HEK293 (cell line): ENCODE measurements around the gene NR1H2.
A peak's percentile ranks its signal among the peaks of the same experiment; 100 is the strongest.

Experiments
- CTCF ChIP-seq: fragments of 450-650 bp; formaldehyde crosslinking; IDR thresholded peaks from 2 replicates; pipeline ENCODE4 v1.5.1; 2016; ENCODE audit warnings: missing biosample characterization, missing genetic modification characterization
- EGR2 ChIP-seq: fragments of 450-650 bp; formaldehyde crosslinking; IDR thresholded peaks from 2 replicates; pipeline ENCODE4 v1.5.1; 2016; ENCODE audit warnings: low read depth, missing biosample characterization, missing genetic modification characterization
- FEZF1 ChIP-seq: fragments of 450-650 bp; formaldehyde crosslinking; IDR thresholded peaks from 2 replicates; pipeline ENCODE4 v1.5.1; 2016; ENCODE audit warnings: missing biosample characterization, missing genetic modification characterization
- GLIS1 ChIP-seq: fragments of 450-650 bp; formaldehyde crosslinking; IDR thresholded peaks from 2 replicates; pipeline ENCODE4 v1.5.1; 2016; ENCODE audit warnings: missing biosample characterization, missing genetic modification characterization
- KLF1 ChIP-seq: fragments of 450-650 bp; formaldehyde crosslinking; IDR thresholded peaks from 2 replicates; pipeline ENCODE4 v1.5.1; 2016; ENCODE audit warnings: missing biosample characterization, missing genetic modification characterization
- KLF8 ChIP-seq: fragments of 450-650 bp; formaldehyde crosslinking; IDR thresholded peaks from 2 replicates; pipeline ENCODE4 v1.5.1; 2016; ENCODE audit warnings: missing biosample characterization, missing genetic modification characterization
- PATZ1 ChIP-seq: fragments of 450-650 bp; formaldehyde crosslinking; IDR thresholded peaks from 2 replicates; pipeline ENCODE4 v1.5.1; 2016; ENCODE audit warnings: missing biosample characterization, missing genetic modification characterization
- PRDM6 ChIP-seq: fragments of 450-650 bp; formaldehyde crosslinking; IDR thresholded peaks from 2 replicates; pipeline ENCODE4 v1.5.1; 2017; ENCODE audit warnings: missing biosample characterization, missing genetic modification characterization
- SETDB1 ChIP-seq: IDR thresholded peaks from one replicate; pipeline ENCODE4 v1.6.1; 2017; ENCODE audit warnings: mild to moderate bottlenecking, low read length, moderate library complexity, mixed read lengths; ENCODE audit not compliant: insufficient read length
- ZFP69B ChIP-seq: fragments of 450-650 bp; formaldehyde crosslinking; IDR thresholded peaks from 2 replicates; pipeline ENCODE4 v1.5.1; 2016; ENCODE audit warnings: missing biosample characterization, missing genetic modification characterization
- ZNF138 ChIP-seq: fragments of 450-650 bp; formaldehyde crosslinking; IDR thresholded peaks from 2 replicates; pipeline ENCODE4 v1.5.1; 2016; ENCODE audit warnings: missing biosample characterization, missing genetic modification characterization, borderline replicate concordance
- ZNF146 ChIP-seq: fragments of 450-650 bp; formaldehyde crosslinking; IDR thresholded peaks from 2 replicates; pipeline ENCODE4 v1.5.1; 2016; ENCODE audit warnings: missing biosample characterization, missing genetic modification characterization
- ZNF19 ChIP-seq: fragments of 450-650 bp; formaldehyde crosslinking; IDR thresholded peaks from 2 replicates; pipeline ENCODE4; 2016; ENCODE audit warnings: missing biosample characterization, missing genetic modification characterization, low read depth
- ZNF214 ChIP-seq: fragments of 450-650 bp; formaldehyde crosslinking; IDR thresholded peaks from 2 replicates; pipeline ENCODE4 v1.5.1; 2017; ENCODE audit warnings: missing biosample characterization, mild to moderate bottlenecking, missing genetic modification characterization, borderline replicate concordance
- ZNF221 ChIP-seq: fragments of 450-650 bp; formaldehyde crosslinking; IDR thresholded peaks from 2 replicates; pipeline ENCODE4 v1.5.1; 2017; ENCODE audit warnings: missing biosample characterization, missing genetic modification characterization, borderline replicate concordance
- ZNF324 ChIP-seq: fragments of 450-650 bp; formaldehyde crosslinking; IDR thresholded peaks from 2 replicates; pipeline ENCODE4 v1.5.1; 2016; ENCODE audit warnings: missing biosample characterization, missing genetic modification characterization
- ZNF354C ChIP-seq: fragments of 450-650 bp; formaldehyde crosslinking; IDR thresholded peaks from 2 replicates; pipeline ENCODE4 v1.5.1; 2016; ENCODE audit warnings: missing biosample characterization, missing genetic modification characterization, low read depth, borderline replicate concordance
- ZNF391 ChIP-seq: fragments of 450-650 bp; formaldehyde crosslinking; IDR thresholded peaks from 2 replicates; pipeline ENCODE4 v1.5.1; 2016; ENCODE audit warnings: low read depth, missing biosample characterization, missing genetic modification characterization, borderline replicate concordance
- ZNF433 ChIP-seq: fragments of 450-650 bp; formaldehyde crosslinking; IDR thresholded peaks from 2 replicates; pipeline ENCODE4 v1.5.1; 2016; ENCODE audit warnings: missing biosample characterization, missing genetic modification characterization, low read depth
- ZNF488 ChIP-seq: fragments of 450-650 bp; formaldehyde crosslinking; IDR thresholded peaks from 2 replicates; pipeline ENCODE4 v1.5.1; 2016; ENCODE audit warnings: missing biosample characterization, missing genetic modification characterization
- ZNF571 ChIP-seq: fragments of 450-650 bp; formaldehyde crosslinking; IDR thresholded peaks from 2 replicates; pipeline ENCODE4 v1.5.0; 2017; ENCODE audit warnings: missing biosample characterization, missing genetic modification characterization
- ZNF624 ChIP-seq: fragments of 450-650 bp; formaldehyde crosslinking; IDR thresholded peaks from 2 replicates; pipeline ENCODE4 v1.5.1; 2017; ENCODE audit warnings: missing biosample characterization, missing genetic modification characterization
- ZNF677 ChIP-seq: fragments of 450-650 bp; IDR thresholded peaks from 2 replicates; pipeline ENCODE4 v1.5.0; 2018; ENCODE audit warnings: missing biosample characterization, mild to moderate bottlenecking, missing genetic modification characterization, moderate library complexity
- ZNF692 ChIP-seq: fragments of 450-650 bp; formaldehyde crosslinking; IDR thresholded peaks from 2 replicates; pipeline ENCODE4 v1.5.1; 2016; ENCODE audit warnings: missing biosample characterization, missing genetic modification characterization
- ZNF76 ChIP-seq: fragments of 450-650 bp; formaldehyde crosslinking; IDR thresholded peaks from 2 replicates; pipeline ENCODE4; 2016; ENCODE audit warnings: low read depth, missing biosample characterization, missing genetic modification characterization, borderline replicate concordance
- ZNF785 ChIP-seq: fragments of 450-650 bp; formaldehyde crosslinking; IDR thresholded peaks from 2 replicates; pipeline ENCODE4 v1.5.1; 2016; ENCODE audit warnings: missing biosample characterization, missing genetic modification characterization
- ZNF791 ChIP-seq: fragments of 450-650 bp; formaldehyde crosslinking; IDR thresholded peaks from 2 replicates; pipeline ENCODE4 v1.5.1; 2016; ENCODE audit warnings: missing biosample characterization, missing genetic modification characterization
- ZSCAN30 ChIP-seq: fragments of 450-650 bp; IDR thresholded peaks from 2 replicates; pipeline ENCODE4 v1.5.1; 2018; ENCODE audit warnings: missing biosample characterization, mild to moderate bottlenecking, missing genetic modification characterization, moderate library complexity

Gene NR1H2

GRCh38 chr19:50414864-50415660 lies 38.8 kb downstream of the NR1H2 start (continued):
- peak; percentile 79 for TF ChIP-seq ZNF692
- TF ChIP-seq ZNF354C (tag by site-specific recombination), result no peak
- no peak for TF ChIP-seq FEZF1 (tag by site-specific recombination)
- peak; percentile 76 for TF ChIP-seq EGR2
- peak; percentile 64; the same call in 1 of the 2 replicates for TF ChIP-seq KLF8 (tag by site-specific recombination)
- no peak for TF ChIP-seq ZNF433 (tag by site-specific recombination)
- no peak for TF ChIP-seq PRDM6 (tag by site-specific recombination)
- TF ChIP-seq GLIS1, result peak; percentile 46
- TF ChIP-seq ZFP69B (tag by site-specific recombination), result peak; percentile 42; the same call in 1 of the 2 replicates
- TF ChIP-seq ZNF571 (tag by site-specific recombination), result no peak
- no peak for TF ChIP-seq ZNF488
- 0 out of 2 replicates have a peak, but pooled peaks have one; percentile 38 for TF ChIP-seq ZNF785 (tag by site-specific recombination)
- TF ChIP-seq ZNF221 (tag by site-specific recombination), result no peak
- peak; percentile 28; the same call in 1 of the 2 replicates for TF ChIP-seq ZNF391 (tag by site-specific recombination)
- TF ChIP-seq ZNF624 (tag by site-specific recombination), result no peak
- TF ChIP-seq CTCF (tag by site-specific recombination), result peak; percentile 84
- TF ChIP-seq ZNF146 (tag by site-specific recombination), result no peak
- TF ChIP-seq ZNF19 (tag by site-specific recombination), result no peak
- TF ChIP-seq ZNF324 (tag by site-specific recombination), result 0 out of 2 replicates have a peak, but pooled peaks have one; percentile 35
- TF ChIP-seq KLF1 (tag by site-specific recombination), result peak; percentile 59
- no peak for TF ChIP-seq ZNF791
- TF ChIP-seq ZNF214 (tag by site-specific recombination), result no peak
- peak; percentile 89 for TF ChIP-seq PATZ1
- TF ChIP-seq ZNF677 (tag by site-specific recombination), result no peak
- TF ChIP-seq ZSCAN30, result peak; percentile 51; the same call in 1 of the 2 replicates
- TF ChIP-seq ZNF138 (tag by site-specific recombination), result no peak
- no peak for TF ChIP-seq SETDB1
- 0 out of 2 replicates have a peak, but pooled peaks have one; percentile 17 for TF ChIP-seq ZNF76 (tag by site-specific recombination)
